A673 (cell line): Measurements from ENCODE around the gene HSPB7. TPM values are rescaled to one million over a fixed set of nuclear protein-coding genes. Genes with fewer than 3 reads are reported as not detected.
"Not testable (repeated sequence)": the region's sequence is repeated elsewhere in the genome, so short reads cannot be mapped to it uniquely, and the experiment has no call there.

Experiments
- BruUV-seq: library from RNA; stranded (reverse); fragments of 400-500 nt; replicated peaks from 2 replicates; lab custom pipeline; 2021; lab: Mats Ljungman, UMichigan
- CTCF ChIA-PET: fragments of 300-600 bp; sonication (Branson Sonifier 250); formaldehyde crosslinking; loops from one replicate; lab custom pipeline; 2022; ENCODE audit warnings: antibody characterized with exemption; lab: Charles Lee
- POLR2A ChIA-PET: fragments of 300-600 bp; sonication (Branson Sonifier 250); formaldehyde crosslinking; loops from one replicate; lab custom pipeline; 2022; ENCODE audit warnings: antibody characterized with exemption; ENCODE audit not compliant: low non-redundant PET; lab: Charles Lee
- DNase-seq: peaks from one replicate; pipeline ENCODE4 v3.0.0-alpha.2; 2015; ENCODE audit warnings: low spot score
- H3K27ac ChIP-seq: fragments of 200-600 bp; sonication (generic); 2 replicates; pipeline ENCODE4 v1.5.1; 2016; ENCODE audit warnings: mixed run types, low read depth, mild to moderate bottlenecking, mixed read lengths, antibody characterized with exemption, low read length; ENCODE audit not compliant: poor library complexity, severe bottlenecking
- H3K27me3 ChIP-seq: fragments of 200-600 bp; sonication (generic); replicated peaks from 2 replicates; pipeline ENCODE4 v1.6.1; 2017; ENCODE audit warnings: mixed run types, low read depth, mild to moderate bottlenecking, mixed read lengths, antibody characterized with exemption, low read length; ENCODE audit not compliant: insufficient read depth, poor library complexity
- H3K36me3 ChIP-seq: fragments of 200-600 bp; sonication (generic); 2 replicates; pipeline ENCODE4 v1.6.1; 2016; ENCODE audit warnings: mixed run types, mild to moderate bottlenecking, mixed read lengths, antibody characterized with exemption, low read length; ENCODE audit not compliant: insufficient read depth, poor library complexity, severe bottlenecking
- H3K4me1 ChIP-seq: fragments of 200-600 bp; sonication (generic); 2 replicates; pipeline ENCODE4 v1.6.1; 2017; ENCODE audit warnings: mixed run types, mild to moderate bottlenecking, mixed read lengths, antibody characterized with exemption, low read length; ENCODE audit not compliant: insufficient read depth, poor library complexity, severe bottlenecking
- H3K4me3 ChIP-seq: fragments of 200-600 bp; sonication (generic); 2 replicates; pipeline ENCODE4 v1.5.1; 2016; ENCODE audit warnings: low read depth, mixed run types, mild to moderate bottlenecking, mixed read lengths, low read length; ENCODE audit not compliant: poor library complexity, severe bottlenecking
- H3K9me3 ChIP-seq: fragments of 200-600 bp; sonication (generic); 2 replicates; pipeline ENCODE4 v1.6.1; 2016; ENCODE audit warnings: mixed run types, low read depth, mild to moderate bottlenecking, mixed read lengths, antibody characterized with exemption, low read length; ENCODE audit not compliant: poor library complexity, severe bottlenecking
- EZH2 ChIP-seq: fragments of 200-600 bp; sonication (generic); IDR thresholded peaks from 2 replicates; pipeline ENCODE4 v1.6.1; 2017; ENCODE audit warnings: borderline replicate concordance, low read depth, mild to moderate bottlenecking, mixed read lengths, antibody characterized with exemption, low read length; ENCODE audit not compliant: poor library complexity, severe bottlenecking
- intact Hi-C: fragments of 100-400 bp; cut with micrococcal nuclease; formaldehyde crosslinking; loops from one replicate; pipeline ENCODE4 v1.10.0; 2022; ENCODE audit not compliant: unreplicated experiment
- total RNA-seq: library from RNA; stranded (reverse); gene quantifications from 2 replicates; pipeline ENCODE4 v1.2.3, GENCODE V29; 2021
- TF ChIP-seq, protein P1 (sequence below): fragments of 300-800, 200-600 bp; sonication (generic); conservative IDR thresholded peaks from 2 replicates; pipeline ENCODE4 v1.5.1; 2017; ENCODE audit warnings: low read depth, mild to moderate bottlenecking, antibody characterized with exemption, low read length, moderate library complexity, mixed read lengths

HSPB7 gene
- total RNA-seq, 1 experiment from 2014 or later: not detected

DNA sequence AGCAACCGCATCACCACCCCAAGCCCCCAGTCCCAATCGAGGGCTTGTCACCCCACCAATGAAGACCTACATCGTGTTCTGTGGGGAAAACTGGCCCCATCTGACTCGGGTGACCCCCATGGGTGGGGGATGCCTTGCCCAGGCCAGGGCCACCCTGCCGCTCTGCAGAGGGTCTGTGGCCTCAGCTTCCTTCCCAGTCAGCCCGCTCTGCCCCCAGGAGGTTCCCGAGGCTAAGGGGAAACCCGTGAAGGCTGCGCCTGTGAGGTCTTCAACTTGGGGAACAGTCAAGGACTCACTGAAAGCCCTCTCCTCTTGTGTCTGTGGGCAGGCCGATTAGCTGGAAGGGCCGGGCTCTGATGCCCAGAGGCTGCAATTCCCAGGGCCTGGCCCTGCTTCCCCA, 11.8 kb downstream of the HSPB7 start:
- no peak for DNase-seq
- BruUV-seq: no TSS peak
- intact Hi-C loops: loop anchor here (5.0 kb wide), 1 partner anchor 356 kb away; no protein-coding TSS in a partner anchor
- Histone ChIP-seq H3K27me3 (no peaks in the 10 kb centered on the region), H3K36me3 (no peaks in the 10 kb centered on the region), H3K4me3 (no peak overlapping the region), H3K4me1 (no peaks in the 10 kb centered on the region), H3K27ac (no peak overlapping the region), H3K9me3 (no peaks in the 10 kb centered on the region)
- ChIA-PET POLR2A (no interaction called here), CTCF (no interaction called here)
- TF ChIP-seq EZH2: no peak
- TF ChIP-seq, protein P1, sequence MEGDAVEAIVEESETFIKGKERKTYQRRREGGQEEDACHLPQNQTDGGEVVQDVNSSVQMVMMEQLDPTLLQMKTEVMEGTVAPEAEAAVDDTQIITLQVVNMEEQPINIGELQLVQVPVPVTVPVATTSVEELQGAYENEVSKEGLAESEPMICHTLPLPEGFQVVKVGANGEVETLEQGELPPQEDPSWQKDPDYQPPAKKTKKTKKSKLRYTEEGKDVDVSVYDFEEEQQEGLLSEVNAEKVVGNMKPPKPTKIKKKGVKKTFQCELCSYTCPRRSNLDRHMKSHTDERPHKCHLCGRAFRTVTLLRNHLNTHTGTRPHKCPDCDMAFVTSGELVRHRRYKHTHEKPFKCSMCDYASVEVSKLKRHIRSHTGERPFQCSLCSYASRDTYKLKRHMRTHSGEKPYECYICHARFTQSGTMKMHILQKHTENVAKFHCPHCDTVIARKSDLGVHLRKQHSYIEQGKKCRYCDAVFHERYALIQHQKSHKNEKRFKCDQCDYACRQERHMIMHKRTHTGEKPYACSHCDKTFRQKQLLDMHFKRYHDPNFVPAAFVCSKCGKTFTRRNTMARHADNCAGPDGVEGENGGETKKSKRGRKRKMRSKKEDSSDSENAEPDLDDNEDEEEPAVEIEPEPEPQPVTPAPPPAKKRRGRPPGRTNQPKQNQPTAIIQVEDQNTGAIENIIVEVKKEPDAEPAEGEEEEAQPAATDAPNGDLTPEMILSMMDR: no peak

DNA sequence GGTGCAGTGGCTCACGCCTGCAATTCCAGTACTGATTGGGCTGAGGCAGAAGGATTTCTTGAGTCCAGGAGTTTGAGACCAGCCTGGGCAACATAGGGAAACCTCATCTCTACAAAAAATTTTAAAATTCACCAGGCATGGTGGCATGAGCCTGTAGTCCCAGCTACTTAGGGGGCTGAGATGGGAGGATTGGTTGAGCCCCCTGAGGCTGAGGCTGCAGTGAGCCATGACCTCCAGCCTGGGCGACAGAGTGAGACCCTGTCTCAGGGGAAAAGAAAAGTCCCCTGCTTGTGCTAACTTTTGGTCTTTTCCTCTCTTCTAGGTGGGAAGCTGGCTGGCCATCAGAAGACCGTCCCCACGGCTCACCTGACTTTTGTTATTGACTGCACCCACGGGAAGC, 12.2 kb downstream of the HSPB7 start:
- intact Hi-C loops: loop anchor here (5.0 kb wide), 1 partner anchor 357 kb away; no protein-coding TSS in a partner anchor
- Histone ChIP-seq H3K27ac (no peak overlapping the region), H3K36me3 (no peaks in the 10 kb centered on the region), H3K4me3 (no peak overlapping the region), H3K27me3 (no peaks in the 10 kb centered on the region), H3K9me3 (no peaks in the 10 kb centered on the region), H3K4me1 (no peaks in the 10 kb centered on the region)
- CTCF ChIA-PET: no interaction called here
- no peak for TF ChIP-seq EZH2
- TF ChIP-seq, protein P1: no peak
- no TSS peak for BruUV-seq
- no peak for DNase-seq
- POLR2A ChIA-PET: no interaction called here

DNA sequence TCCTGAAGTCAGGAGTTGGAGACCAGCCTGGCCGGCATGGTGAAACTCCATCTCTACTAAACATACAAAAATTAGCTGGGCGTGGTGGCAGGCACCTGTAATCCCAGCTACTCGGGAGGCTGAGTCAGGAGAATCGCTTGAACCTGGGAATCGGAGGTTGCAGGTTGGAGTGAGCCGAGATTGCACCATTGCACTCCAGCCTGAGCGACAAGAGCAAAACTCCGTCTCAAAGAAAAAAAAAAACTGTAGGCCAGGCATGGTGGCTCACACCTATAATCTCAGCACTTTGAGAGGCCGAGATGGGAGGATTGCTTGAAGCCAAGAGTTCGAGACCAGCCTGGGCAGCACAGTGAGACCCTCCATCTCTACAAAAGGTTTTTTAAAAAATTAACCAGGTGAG, 16.6 kb downstream of the HSPB7 start:
- intact Hi-C loops, DNase-seq, H3K4me1 ChIP-seq, BruUV-seq, H3K9me3 ChIP-seq, H3K27ac ChIP-seq, H3K27me3 ChIP-seq, H3K4me3 ChIP-seq, H3K36me3 ChIP-seq, POLR2A ChIA-PET: not testable (repeated sequence)
- CTCF ChIA-PET: interaction anchor here (0.7 kb wide), 1 partner anchor 488 kb away, joined by 9 read pairs; no protein-coding TSS in a partner anchor

DNA sequence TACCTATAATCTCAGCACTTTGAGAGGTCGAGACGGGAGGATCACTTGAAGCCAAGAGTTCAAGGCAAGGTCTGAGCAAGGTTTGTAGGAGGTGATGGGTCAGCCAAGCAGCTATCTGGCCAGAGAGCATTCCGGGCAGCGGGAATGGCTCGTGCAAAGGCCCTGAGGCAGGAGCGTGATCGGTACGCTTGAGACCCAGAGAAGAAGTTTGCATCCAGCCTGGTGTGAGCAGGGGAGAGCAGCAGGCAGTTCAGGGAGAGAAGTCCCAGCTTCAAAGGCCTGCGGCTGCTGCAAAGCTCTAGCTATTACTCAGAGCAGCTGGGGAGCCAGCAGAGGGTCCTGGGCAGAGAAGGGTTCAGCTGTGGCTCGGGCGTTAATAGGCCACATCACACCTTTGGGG, 18.9 kb downstream of the HSPB7 start:
- CTCF ChIA-PET: no interaction called here
- POLR2A ChIA-PET: no interaction called here
- intact Hi-C loops: no loop called here

More for the DNA sequence above, 18.9 kb downstream of the HSPB7 start:
- DNase-seq: no peak
- TF ChIP-seq, protein P1: no peak
- TF ChIP-seq EZH2: no peak
- H3K27me3 ChIP-seq: no peaks in the 10 kb centered on the region
- no peak overlapping the region for H3K27ac ChIP-seq
- H3K36me3 ChIP-seq: no peaks in the 10 kb centered on the region
- BruUV-seq: no TSS peak
- H3K4me3 ChIP-seq: no peak overlapping the region
- no peaks in the 10 kb centered on the region for H3K9me3 ChIP-seq
- no peaks in the 10 kb centered on the region for H3K4me1 ChIP-seq
